Brain microvascular endothelial cell (primary cell): Measurements from ENCODE around the gene OR7G3.

Experiments
- DNase-seq: peaks from one replicate; pipeline ENCODE4 v3.0.0-alpha.2; 2020
- H3K27ac ChIP-seq: fragments of 250-450 bp; sonication (Bioruptor Pico); 2 replicates; pipeline ENCODE4 v1.5.1; 2020; ENCODE audit warnings: mild to moderate bottlenecking, moderate library complexity
- H3K27me3 ChIP-seq: fragments of 250-450 bp; sonication (Bioruptor Pico); replicated peaks from 2 replicates; pipeline ENCODE4 v1.5.1; 2020; ENCODE audit warnings: mild to moderate bottlenecking
- H3K36me3 ChIP-seq: fragments of 250-450 bp; sonication (Bioruptor Pico); replicated peaks from 2 replicates; pipeline ENCODE4 v1.5.1; 2020; ENCODE audit warnings: mild to moderate bottlenecking
- H3K4me3 ChIP-seq: 2 replicates; pipeline ENCODE4 v1.5.1; 2011; ENCODE audit warnings: low read depth, mild to moderate bottlenecking, control low read depth, low read length, moderate library complexity
- in situ Hi-C: cut with HindIII; loops from 2 replicates; pipeline ENCODE4 v1.10.0; 2017; ENCODE audit warnings: low sequenced_read_pairs, low pct_ligation_motif_present
- TF ChIP-seq, protein P1 (sequence below): IDR thresholded peaks from 2 replicates; pipeline ENCODE4 v1.5.1; 2011; ENCODE audit warnings: low read depth, mild to moderate bottlenecking, moderate library complexity, low read length, control low read depth, inconsistent platforms; ENCODE audit errors: missing control alignments

OR7G3 gene

DNA sequence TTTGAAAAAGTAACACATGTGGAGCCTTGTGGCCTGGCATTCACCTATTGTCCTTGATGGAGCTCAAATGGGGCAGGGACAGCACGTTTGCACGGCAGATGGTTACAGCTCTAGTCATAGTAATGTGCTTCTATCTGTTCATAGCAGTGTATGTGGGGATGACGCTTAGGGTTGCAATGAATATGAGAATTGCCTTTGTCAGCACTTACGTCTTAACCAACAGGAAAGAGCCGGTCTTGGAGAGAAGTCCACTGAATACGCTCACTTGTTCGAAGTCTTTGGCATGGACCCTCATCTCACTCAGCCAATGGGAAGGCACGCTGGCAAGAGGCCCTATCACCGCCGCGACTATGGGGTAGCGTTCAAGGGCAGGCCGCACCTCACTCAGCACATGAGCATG lies 33.1 kb upstream of the OR7G3 start:
- in situ Hi-C loops = no loop called here
- DNase-seq = no peak
- Histone ChIP-seq H3K36me3 (peaks cover 71% of the 10 kb centered on the region), H3K4me3 (no peak overlapping the region), H3K27me3 (no peaks in the 10 kb centered on the region), H3K27ac (no peak overlapping the region)
- TF ChIP-seq, protein P1, sequence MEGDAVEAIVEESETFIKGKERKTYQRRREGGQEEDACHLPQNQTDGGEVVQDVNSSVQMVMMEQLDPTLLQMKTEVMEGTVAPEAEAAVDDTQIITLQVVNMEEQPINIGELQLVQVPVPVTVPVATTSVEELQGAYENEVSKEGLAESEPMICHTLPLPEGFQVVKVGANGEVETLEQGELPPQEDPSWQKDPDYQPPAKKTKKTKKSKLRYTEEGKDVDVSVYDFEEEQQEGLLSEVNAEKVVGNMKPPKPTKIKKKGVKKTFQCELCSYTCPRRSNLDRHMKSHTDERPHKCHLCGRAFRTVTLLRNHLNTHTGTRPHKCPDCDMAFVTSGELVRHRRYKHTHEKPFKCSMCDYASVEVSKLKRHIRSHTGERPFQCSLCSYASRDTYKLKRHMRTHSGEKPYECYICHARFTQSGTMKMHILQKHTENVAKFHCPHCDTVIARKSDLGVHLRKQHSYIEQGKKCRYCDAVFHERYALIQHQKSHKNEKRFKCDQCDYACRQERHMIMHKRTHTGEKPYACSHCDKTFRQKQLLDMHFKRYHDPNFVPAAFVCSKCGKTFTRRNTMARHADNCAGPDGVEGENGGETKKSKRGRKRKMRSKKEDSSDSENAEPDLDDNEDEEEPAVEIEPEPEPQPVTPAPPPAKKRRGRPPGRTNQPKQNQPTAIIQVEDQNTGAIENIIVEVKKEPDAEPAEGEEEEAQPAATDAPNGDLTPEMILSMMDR = no peak

DNA sequence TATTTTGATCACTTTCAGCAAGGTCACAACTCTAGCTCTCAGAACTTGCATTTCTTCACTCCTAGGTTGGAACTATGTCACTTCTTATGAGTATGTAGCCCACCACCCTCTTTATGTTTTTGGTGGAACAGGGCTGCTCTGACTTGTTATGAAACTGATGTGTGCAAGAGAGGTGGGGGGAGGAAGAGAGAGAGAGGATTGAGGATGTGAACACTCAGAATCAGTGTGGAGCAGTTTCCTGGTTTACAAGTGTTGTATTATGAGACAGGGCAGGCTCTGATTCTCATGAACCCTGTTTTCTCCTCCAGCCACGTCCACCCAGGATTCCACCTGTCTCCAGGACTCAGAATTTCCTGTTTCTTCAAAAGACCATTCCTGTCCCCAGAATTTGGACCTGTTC lies 29.6 kb upstream of the OR7G3 start:
- in situ Hi-C loops = no loop called here
- TF ChIP-seq, protein P1 = no peak

GRCh38 chr19:9155591-9155990 lies 28.8 kb upstream of the OR7G3 start:
- H3K27me3 ChIP-seq = no peaks in the 10 kb centered on the region
- TF ChIP-seq, protein P1 = no peak
- peaks cover 37% of the 10 kb centered on the region for H3K36me3 ChIP-seq
- no peak for DNase-seq
- H3K27ac ChIP-seq = no peak overlapping the region
- in situ Hi-C loops = no loop called here
- no peak overlapping the region for H3K4me3 ChIP-seq

More for the DNA sequence above, 29.6 kb upstream of the OR7G3 start:
- no peaks in the 10 kb centered on the region for H3K27me3 ChIP-seq
- H3K27ac ChIP-seq = no peak overlapping the region
- no peak overlapping the region for H3K4me3 ChIP-seq
- no peak for DNase-seq
- H3K36me3 ChIP-seq = peaks cover 45% of the 10 kb centered on the region

GRCh38 chr19:9151367-9151766 lies 24.6 kb upstream of the OR7G3 start:
- TF ChIP-seq, protein P1 = no peak
- Histone ChIP-seq H3K36me3 (no peaks in the 10 kb centered on the region), H3K27me3 (no peaks in the 10 kb centered on the region), H3K4me3 (no peak overlapping the region), H3K27ac (no peak overlapping the region)
- no peak for DNase-seq
- in situ Hi-C loops = no loop called here

DNA sequence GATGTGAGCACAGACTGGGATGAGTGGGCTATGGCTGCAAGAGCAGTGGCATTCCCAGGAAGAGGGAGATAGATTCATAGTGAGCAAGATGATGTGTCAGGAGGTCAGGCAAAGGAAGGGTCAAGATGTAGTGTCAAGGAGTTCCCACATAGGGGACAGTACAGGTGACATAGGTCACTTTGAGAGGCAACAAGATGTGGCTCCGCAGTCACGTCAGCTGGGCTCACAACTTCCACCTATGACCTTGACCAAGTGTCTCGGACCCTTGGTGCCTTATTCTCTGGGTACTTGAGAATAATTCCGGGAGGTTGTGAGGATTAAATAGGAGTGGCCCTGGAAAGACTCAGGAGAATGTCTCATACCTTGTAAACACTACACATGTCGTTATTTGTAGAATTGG lies 23.9 kb upstream of the OR7G3 start:
- no peaks in the 10 kb centered on the region for H3K27me3 ChIP-seq
- H3K36me3 ChIP-seq = no peaks in the 10 kb centered on the region
- DNase-seq = no peak
- H3K27ac ChIP-seq = no peak overlapping the region
- in situ Hi-C loops = no loop called here
- no peak overlapping the region for H3K4me3 ChIP-seq
- TF ChIP-seq, protein P1 = no peak

DNA sequence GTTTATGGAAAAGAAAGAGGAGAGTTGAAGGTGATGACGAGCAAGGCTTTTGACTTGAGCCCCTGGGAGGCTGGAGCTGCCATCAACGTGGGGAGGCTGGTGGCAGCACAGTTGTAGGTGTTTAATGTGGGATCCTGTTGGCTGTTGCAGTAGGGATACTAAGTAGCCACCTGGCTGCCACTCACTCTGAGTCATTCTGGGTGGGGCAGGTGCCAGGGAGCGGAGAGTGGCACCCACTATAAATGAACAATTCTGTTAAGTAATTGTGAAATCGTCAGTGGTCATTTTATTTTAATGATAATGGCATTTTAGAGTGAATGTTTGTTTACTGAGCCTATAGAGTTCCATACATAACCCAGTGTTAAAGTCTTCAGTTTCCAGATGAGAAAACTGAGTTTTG lies 23.2 kb upstream of the OR7G3 start:
- H3K36me3 ChIP-seq = no peaks in the 10 kb centered on the region
- H3K27me3 ChIP-seq = no peaks in the 10 kb centered on the region
- TF ChIP-seq, protein P1 = no peak
- H3K27ac ChIP-seq = no peak overlapping the region
- DNase-seq = no peak
- in situ Hi-C loops = no loop called here
- H3K4me3 ChIP-seq = no peak overlapping the region
